ENCODE measurements around the gene JAK3. TPM values are rescaled to one million over a fixed set of nuclear protein-coding genes. Genes with fewer than 3 reads are reported as not detected.

The JAK3 gene
- total and polyA plus RNA-seq, 2 of the 4 experiments (the other 2 are of a cell fraction) = 0.36 to 1.5 TPM

GRCh38 chr19:17855280-17856152, 7.7 kb upstream of the JAK3 start:
- Histone ChIP-seq H3K79me1 (ENCODE audit: low read depth in 1 of 2, low read length in 2 of 2) (peaks cover 0 to 6% of the 10 kb centered on the region in 2 experiments; a peak in 1 of 4 replicates), H3K4me1 (ENCODE audit: control insufficient read depth, insufficient read depth, low read length) (no peaks in the 10 kb centered on the region), H3K4me2 (ENCODE audit: low read depth, low read length) (no peak overlapping the region), H3K9me1 (ENCODE audit: insufficient read depth, low read length) (no peaks in the 10 kb centered on the region), H2BK120ac (ENCODE audit: low read depth, low read length) (no peak overlapping the region), H3K9me3 (ENCODE audit: control insufficient read depth, insufficient read depth, low read length) (no peaks in the 10 kb centered on the region), H3K27ac (ENCODE audit: insufficient read depth, low read length) (no peak overlapping the region), H3K14ac (replicated peaks; ENCODE audit: low read depth, low read length) (no peak overlapping the region), H3K18ac (ENCODE audit: low read depth, low read length) (no peak overlapping the region), H3K27me3 (ENCODE audit: control insufficient read depth, insufficient read depth, low read length) (no peaks in the 10 kb centered on the region), H4K20me1 (ENCODE audit: insufficient read depth, low read length) (peaks cover 7% of the 10 kb centered on the region), H3K4ac (ENCODE audit: low read depth, low read length) (no peak overlapping the region), H4K5ac (ENCODE audit: low read depth, low read length) (no peak overlapping the region), H3K4me3 (ENCODE audit: insufficient read depth, low read depth, low read length) (no peak overlapping the region), H3K36me3 (ENCODE audit: control insufficient read depth, insufficient read depth, low read length) (no peaks in the 10 kb centered on the region), H2BK15ac (ENCODE audit: low read depth, low read length) (no peak overlapping the region), H4K91ac (ENCODE audit: insufficient read depth, low read depth, low read length) (no peak overlapping the region), H2BK5ac (ENCODE audit: low read depth, low read length, poor library complexity, severe bottlenecking) (no peak overlapping the region), H2BK20ac (ENCODE audit: low read depth, low read length) (no peak overlapping the region), H3K23ac (ENCODE audit: low read depth, low read length) (no peak overlapping the region), H2AK5ac (ENCODE audit: low read depth, low read length) (no peak overlapping the region), H3K56ac (ENCODE audit: extremely low read depth, insufficient read depth, low read length) (no peak overlapping the region), H2AK9ac (replicated peaks; ENCODE audit: low read depth, low read length, poor library complexity) (no peak overlapping the region), H4K8ac (ENCODE audit: low read depth in 2 of 2, low read length in 2 of 2) (no peak overlapping the region), H3K9ac (ENCODE audit: low read depth, low read length) (no peak overlapping the region), H2AFZ (replicated peaks; ENCODE audit: low read length, poor library complexity) (peak overlapping the region; percentile 60)
- TF ChIP-seq CHD1 (IDR thresholded peaks at IDR 0.05; ENCODE audit: low read depth, low read length) (no peak), CTCF (conservative IDR thresholded peaks at IDR 0.05; ENCODE audit: low read depth, low read length) (peak; percentile 96), POLR2A (IDR thresholded peaks at IDR 0.05; ENCODE audit: low read depth, low read length) (0 out of 2 replicates have a peak, but pooled peaks have one; percentile 25), SMC3 (IDR thresholded peaks at IDR 0.05; ENCODE audit: low read depth, low read length) (peak; percentile 80), RAD21 (IDR thresholded peaks at IDR 0.05; ENCODE audit: low read length) (peak; percentile 94)
- POLR2A ChIA-PET (ENCODE audit: unreplicated experiment) = no interaction called here
- in situ Hi-C loops (cut with MboI; ENCODE audit: low sequenced_read_pairs) = loop anchor here (10.0 kb wide), 2 partner anchors 151 to 401 kb away; no protein-coding TSS in a partner anchor
- 10% methylated on average over 17 of the region's 29 CpGs; no CpG with 5 or more reads in 1 of the 2 experiments for WGBS, 2 experiments (ENCODE audit: extremely low coverage in 2 of 2, insufficient read length in 1 of 2)
- peak; percentile 50 for ATAC-seq (ENCODE audit: low read depth)
- BruUV-seq (replicated peaks) = no TSS peak
- intact Hi-C loops (cut with micrococcal nuclease) = loop anchor here (2.0 to 10.0 kb wide), 6 partner anchors 71 to 509 kb away; no protein-coding TSS in a partner anchor
- DNase-seq = peak; percentile 49
- dilution Hi-C loops (cut with HindIII; ENCODE audit: low sequenced_read_pairs, unreplicated experiment) = no loop called here
- CTCF ChIA-PET = interaction anchor here (0.6 kb wide), 1 partner anchor 22 kb away, joined by 4 read pairs; no protein-coding TSS in a partner anchor
